ENCODE data around the gene ARFIP2.

DNA sequence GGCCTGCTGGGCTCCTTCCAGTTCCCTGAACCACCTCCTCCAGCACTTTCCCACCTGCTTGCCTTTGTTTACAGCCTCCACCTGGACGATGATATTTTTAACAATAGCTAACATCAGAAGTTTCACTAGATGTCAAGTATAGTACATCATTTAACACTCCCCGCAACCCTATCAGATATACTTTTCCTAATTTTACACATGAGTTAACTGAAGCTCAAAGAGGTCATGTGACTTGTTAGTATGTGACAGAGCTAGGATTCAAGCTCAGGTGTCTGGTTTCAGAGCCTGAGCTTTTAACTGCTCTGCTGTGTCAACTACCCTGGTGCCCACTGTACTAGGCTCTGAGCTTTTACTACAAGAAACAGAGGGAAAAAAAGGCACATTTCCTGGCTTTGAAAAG lies 26.1 kb downstream of the ARFIP2 start:
- TF ChIP-seq CTCF (IDR thresholded peaks at IDR 0.05): no peak
- no peak for TF ChIP-seq ZBTB21 (CRISPR knock-in tag; IDR thresholded peaks at IDR 0.05; ENCODE audit: borderline replicate concordance)
- no peak for TF ChIP-seq NFYB (CRISPR knock-in tag; conservative IDR thresholded peaks at IDR 0.05; ENCODE audit: low read depth)
- no peak for TF ChIP-seq NFE2L1 (CRISPR knock-in tag; IDR thresholded peaks at IDR 0.05)
- TF ChIP-seq FOXK1 (CRISPR knock-in tag; IDR thresholded peaks at IDR 0.05): no peak
- TF ChIP-seq ZNF532 (CRISPR knock-in tag; IDR thresholded peaks at IDR 0.05; ENCODE audit: borderline replicate concordance): no peak
- TF ChIP-seq, protein P1, sequence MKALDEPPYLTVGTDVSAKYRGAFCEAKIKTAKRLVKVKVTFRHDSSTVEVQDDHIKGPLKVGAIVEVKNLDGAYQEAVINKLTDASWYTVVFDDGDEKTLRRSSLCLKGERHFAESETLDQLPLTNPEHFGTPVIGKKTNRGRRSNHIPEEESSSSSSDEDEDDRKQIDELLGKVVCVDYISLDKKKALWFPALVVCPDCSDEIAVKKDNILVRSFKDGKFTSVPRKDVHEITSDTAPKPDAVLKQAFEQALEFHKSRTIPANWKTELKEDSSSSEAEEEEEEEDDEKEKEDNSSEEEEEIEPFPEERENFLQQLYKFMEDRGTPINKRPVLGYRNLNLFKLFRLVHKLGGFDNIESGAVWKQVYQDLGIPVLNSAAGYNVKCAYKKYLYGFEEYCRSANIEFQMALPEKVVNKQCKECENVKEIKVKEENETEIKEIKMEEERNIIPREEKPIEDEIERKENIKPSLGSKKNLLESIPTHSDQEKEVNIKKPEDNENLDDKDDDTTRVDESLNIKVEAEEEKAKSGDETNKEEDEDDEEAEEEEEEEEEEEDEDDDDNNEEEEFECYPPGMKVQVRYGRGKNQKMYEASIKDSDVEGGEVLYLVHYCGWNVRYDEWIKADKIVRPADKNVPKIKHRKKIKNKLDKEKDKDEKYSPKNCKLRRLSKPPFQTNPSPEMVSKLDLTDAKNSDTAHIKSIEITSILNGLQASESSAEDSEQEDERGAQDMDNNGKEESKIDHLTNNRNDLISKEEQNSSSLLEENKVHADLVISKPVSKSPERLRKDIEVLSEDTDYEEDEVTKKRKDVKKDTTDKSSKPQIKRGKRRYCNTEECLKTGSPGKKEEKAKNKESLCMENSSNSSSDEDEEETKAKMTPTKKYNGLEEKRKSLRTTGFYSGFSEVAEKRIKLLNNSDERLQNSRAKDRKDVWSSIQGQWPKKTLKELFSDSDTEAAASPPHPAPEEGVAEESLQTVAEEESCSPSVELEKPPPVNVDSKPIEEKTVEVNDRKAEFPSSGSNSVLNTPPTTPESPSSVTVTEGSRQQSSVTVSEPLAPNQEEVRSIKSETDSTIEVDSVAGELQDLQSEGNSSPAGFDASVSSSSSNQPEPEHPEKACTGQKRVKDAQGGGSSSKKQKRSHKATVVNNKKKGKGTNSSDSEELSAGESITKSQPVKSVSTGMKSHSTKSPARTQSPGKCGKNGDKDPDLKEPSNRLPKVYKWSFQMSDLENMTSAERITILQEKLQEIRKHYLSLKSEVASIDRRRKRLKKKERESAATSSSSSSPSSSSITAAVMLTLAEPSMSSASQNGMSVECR (CRISPR knock-in tag; IDR thresholded peaks at IDR 0.05; ENCODE audit: borderline replicate concordance): no peak
- TF ChIP-seq SP1 (CRISPR knock-in tag; conservative IDR thresholded peaks at IDR 0.05): no peak
- TF ChIP-seq, protein P2, sequence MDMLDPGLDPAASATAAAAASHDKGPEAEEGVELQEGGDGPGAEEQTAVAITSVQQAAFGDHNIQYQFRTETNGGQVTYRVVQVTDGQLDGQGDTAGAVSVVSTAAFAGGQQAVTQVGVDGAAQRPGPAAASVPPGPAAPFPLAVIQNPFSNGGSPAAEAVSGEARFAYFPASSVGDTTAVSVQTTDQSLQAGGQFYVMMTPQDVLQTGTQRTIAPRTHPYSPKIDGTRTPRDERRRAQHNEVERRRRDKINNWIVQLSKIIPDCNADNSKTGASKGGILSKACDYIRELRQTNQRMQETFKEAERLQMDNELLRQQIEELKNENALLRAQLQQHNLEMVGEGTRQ (CRISPR knock-in tag; IDR thresholded peaks at IDR 0.05): no peak
